Mucosa of descending colon (tissue), 3 donors: ENCODE results near the gene ADCYAP1R1. TPM values are rescaled to one million over a fixed set of nuclear protein-coding genes. Genes with fewer than 3 reads are reported as not detected.

ENCODE experiments used
- ATAC-seq: fragments of 200-7000 bp; cut with Tn5 transposase; one replicate; pipeline ENCODE4 v1.9.1; 2020; ENCODE audit warnings: mild to moderate bottlenecking, moderate library complexity
- DNase-seq, 3 donors: peaks; one replicate each; pipeline ENCODE4 v3.0.0-alpha.2; 2020
- H3K36me3 ChIP-seq: fragments of 200-600 bp; one replicate; pipeline ENCODE4 v1.8.0; 2021; ENCODE audit warnings: low read depth, mild to moderate bottlenecking
- H3K4me1 ChIP-seq: fragments of 200-600 bp; one replicate; pipeline ENCODE4 v1.8.0; 2021; ENCODE audit warnings: low read depth, mild to moderate bottlenecking
- H3K4me3 ChIP-seq: fragments of 200-600 bp; one replicate; pipeline ENCODE4 v1.8.0; 2021; ENCODE audit warnings: mild to moderate bottlenecking
- H3K9me3 ChIP-seq: fragments of 200-600 bp; one replicate; pipeline ENCODE4 v1.8.0; 2021; ENCODE audit warnings: mild to moderate bottlenecking
- intact Hi-C, 2 donors: fragments of 100-400 bp; cut with DNase I in 1 of 2; cut with micrococcal nuclease in 1 of 2; formaldehyde crosslinking; loops; one replicate each; pipeline versions ENCODE4 v1.11.0 to v1.11.1; 2022; cut with DNase I, micrococcal nuclease
- total RNA-seq, 3 donors: library from RNA; stranded (reverse); fragmentation: NEBNext Ultra II Directional in 2 of 3; extraction: Animal tissue kit (Norgen Biotek cat#: 25700) in 2 of 3; gene quantifications; one replicate each; pipeline versions ENCODE4 v1.2.1 to v1.2.4, GENCODE V29; 2021 to 2023
- TF ChIP-seq, protein P1 (sequence below): fragments of 200-600 bp; IDR thresholded peaks from one replicate; pipeline ENCODE4 v1.8.0; 2022; ENCODE audit warnings: antibody characterized with exemption, mild to moderate bottlenecking
- donor health status: DM: no; HTN: no; CAD: no; lungs with moderate emphysema.
- donor health status: DM: no; HTN: no; CAD: no.
- donor health status: DM: no; HTN: yes; CAD: no.

Gene ADCYAP1R1
- total RNA-seq, 3 donors from 2014 or later, result 0.26 to 15.0 (median 2.2) TPM

DNA sequence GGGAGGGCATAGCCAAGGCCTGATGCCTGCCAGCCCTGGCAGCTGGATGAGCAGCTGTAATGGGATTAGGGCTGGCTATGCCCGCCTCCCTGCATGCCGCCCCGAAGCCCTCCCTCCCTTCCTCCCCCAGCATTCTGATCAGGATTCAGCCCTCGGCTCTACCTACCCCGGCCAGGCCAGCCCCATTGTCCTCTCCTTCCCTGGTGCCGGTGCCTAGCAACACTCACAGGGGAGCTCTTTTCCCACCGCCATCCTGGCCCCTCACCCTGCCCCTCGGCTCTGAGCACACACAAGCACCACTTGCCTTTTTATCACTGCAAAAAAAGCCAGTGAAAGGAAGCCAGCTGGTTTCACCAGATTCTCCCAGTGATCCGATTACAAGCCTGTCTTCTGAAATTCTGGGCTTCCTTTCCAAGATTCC lies 9.0 kb upstream of the ADCYAP1R1 start:
- ATAC-seq (no peak), DNase-seq (no peak)
- no peaks in the 10 kb centered on the region for H3K36me3 ChIP-seq
- H3K4me1 ChIP-seq, result no peaks in the 10 kb centered on the region
- H3K4me3 ChIP-seq, result no peak overlapping the region
- intact Hi-C loops, result no loop called here
- no peaks in the 10 kb centered on the region for H3K9me3 ChIP-seq
- TF ChIP-seq, protein P1, sequence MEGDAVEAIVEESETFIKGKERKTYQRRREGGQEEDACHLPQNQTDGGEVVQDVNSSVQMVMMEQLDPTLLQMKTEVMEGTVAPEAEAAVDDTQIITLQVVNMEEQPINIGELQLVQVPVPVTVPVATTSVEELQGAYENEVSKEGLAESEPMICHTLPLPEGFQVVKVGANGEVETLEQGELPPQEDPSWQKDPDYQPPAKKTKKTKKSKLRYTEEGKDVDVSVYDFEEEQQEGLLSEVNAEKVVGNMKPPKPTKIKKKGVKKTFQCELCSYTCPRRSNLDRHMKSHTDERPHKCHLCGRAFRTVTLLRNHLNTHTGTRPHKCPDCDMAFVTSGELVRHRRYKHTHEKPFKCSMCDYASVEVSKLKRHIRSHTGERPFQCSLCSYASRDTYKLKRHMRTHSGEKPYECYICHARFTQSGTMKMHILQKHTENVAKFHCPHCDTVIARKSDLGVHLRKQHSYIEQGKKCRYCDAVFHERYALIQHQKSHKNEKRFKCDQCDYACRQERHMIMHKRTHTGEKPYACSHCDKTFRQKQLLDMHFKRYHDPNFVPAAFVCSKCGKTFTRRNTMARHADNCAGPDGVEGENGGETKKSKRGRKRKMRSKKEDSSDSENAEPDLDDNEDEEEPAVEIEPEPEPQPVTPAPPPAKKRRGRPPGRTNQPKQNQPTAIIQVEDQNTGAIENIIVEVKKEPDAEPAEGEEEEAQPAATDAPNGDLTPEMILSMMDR, result no peak

DNA sequence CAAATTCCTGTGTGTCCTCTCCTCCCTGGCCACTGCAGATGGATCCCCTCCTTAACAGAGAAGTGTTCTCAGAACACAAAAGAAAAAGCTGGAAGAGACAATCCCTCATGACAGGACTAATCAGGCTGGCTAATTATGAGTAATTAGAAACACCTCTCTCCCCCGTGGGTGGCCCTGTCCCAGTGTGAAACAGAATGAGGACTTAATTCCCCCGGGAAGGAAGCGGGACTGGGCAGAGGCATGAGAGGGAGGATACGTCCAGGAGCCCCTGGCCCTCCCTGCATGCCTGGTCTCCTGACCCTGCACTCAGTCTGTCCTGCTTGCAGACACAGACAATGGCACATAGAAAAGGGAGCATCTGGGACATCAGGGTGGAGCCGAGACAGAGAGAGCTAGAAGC lies 7.6 kb upstream of the ADCYAP1R1 start:
- ATAC-seq (no peak), DNase-seq (no peak)
- H3K9me3 ChIP-seq, result no peaks in the 10 kb centered on the region
- no peak overlapping the region for H3K4me3 ChIP-seq
- TF ChIP-seq, protein P1, result no peak
- H3K4me1 ChIP-seq, result no peaks in the 10 kb centered on the region
- intact Hi-C loops, result no loop called here
- H3K36me3 ChIP-seq, result no peaks in the 10 kb centered on the region

DNA sequence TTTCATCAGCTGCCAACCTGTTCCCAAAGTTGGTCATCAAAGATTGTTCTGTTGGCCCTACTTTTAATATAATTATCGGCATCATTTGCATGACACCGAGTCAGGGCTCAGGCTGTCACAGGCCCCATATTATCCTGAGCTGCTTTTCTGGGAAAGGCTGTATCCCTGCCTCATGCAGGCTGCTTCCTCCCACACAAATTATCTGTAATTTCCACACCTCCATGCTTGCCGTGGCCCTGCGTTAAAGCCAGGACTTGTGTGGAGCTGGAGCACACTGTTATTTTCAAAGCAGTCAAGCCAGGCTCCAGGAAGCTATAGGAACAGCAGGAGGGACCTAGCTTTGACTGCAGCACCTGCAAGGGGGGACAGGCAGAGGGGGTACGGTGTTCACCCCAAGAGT lies 5.4 kb upstream of the ADCYAP1R1 start:
- no peak for ATAC-seq
- H3K9me3 ChIP-seq, result no peaks in the 10 kb centered on the region
- no peak for DNase-seq
- no peaks in the 10 kb centered on the region for H3K4me1 ChIP-seq
- intact Hi-C loops, result no loop called here
- no peak overlapping the region for H3K4me3 ChIP-seq
- no peaks in the 10 kb centered on the region for H3K36me3 ChIP-seq
- TF ChIP-seq, protein P1, result no peak

DNA sequence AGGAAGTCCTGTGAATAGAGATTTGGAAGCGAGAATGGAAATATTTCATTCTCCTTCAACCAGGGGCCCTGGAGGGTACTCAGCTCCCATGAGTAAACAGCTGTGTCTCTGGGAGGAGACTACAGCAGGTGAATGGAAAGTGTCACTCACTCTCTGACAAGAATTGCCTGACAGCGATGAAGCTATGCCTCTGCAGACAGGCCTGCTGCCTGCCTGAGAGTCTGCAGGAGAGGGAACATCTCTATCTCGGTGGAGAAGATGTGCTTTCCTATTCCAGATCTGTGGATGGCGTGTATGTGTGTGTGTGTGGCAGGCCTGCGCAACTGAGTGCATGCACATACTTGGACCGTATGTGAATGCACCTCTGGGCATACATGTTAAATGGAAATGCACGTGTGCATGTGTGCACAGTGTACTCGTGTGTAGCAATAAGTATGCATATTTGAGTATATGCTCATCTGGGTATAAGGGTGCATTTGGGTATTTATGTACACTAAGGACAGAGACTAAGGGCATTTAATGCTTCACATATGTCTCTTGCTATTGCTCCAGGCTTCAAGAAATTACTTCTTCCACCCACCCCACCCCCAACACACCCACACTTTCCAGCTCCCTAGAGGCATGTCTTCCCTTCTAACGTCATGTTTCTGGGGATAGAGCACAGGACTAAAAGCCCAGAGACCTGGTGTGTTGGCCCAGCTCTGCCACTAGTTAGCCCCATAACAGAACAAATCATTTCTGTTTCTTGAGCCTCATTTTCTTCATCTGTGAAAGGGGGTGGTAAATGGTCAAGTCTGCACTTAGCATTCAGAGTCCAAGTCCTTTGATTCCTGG lies 4.6 kb upstream of the ADCYAP1R1 start:
- Histone ChIP-seq H3K4me1 (peaks cover under 1% of the 10 kb centered on the region), H3K4me3 (no peak overlapping the region), H3K36me3 (no peaks in the 10 kb centered on the region), H3K9me3 (no peaks in the 10 kb centered on the region)
- DNase-seq, result no peak
- ATAC-seq, result no peak
- TF ChIP-seq, protein P1, result no peak
- intact Hi-C loops, result no loop called here

DNA sequence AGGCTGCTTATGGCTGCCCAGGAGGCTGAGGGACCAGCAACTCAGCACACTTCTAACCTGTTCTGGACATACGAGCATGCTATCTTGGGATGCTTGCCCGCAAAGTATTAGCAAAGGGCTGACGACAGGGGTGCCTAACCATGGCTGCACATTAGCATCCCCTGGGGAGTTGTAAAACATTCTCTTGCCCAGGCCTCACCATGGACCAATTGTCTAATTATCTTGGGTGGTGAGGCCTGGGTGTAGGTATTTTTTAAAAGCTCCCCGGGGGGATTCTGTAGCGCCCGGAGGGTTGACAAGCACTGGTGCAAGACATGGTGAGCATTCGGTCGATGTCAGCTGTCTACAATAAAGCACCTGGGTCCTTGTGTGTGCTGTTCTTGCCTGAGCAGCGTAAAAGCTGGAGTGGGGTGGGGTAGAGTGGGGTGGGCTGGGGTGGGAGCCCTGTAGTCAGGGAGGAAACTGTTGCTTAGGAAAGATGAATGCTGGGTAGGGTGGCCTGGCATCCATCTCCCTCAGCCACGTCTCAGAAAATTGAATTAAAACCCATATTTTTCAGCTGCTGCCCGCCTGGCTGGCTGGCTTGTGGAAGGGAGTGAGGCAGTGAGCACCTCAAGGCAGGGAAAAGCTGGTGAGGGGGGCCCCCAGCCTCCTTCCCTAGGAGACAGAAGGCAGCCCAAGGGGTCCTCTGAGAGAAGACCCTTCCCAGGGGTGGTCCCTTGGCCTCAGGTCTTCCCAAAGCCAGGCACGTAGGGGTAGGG lies 2.9 kb upstream of the ADCYAP1R1 start:
- Histone ChIP-seq H3K9me3 (no peaks in the 10 kb centered on the region), H3K4me1 (peaks cover 5% of the 10 kb centered on the region), H3K36me3 (no peaks in the 10 kb centered on the region), H3K4me3 (no peak overlapping the region)
- DNase-seq (no peak), ATAC-seq (no peak)
- intact Hi-C loops, result no loop called here
- TF ChIP-seq, protein P1, result no peak
